Hepatic stellate cell (primary cell): ENCODE data around the gene IST1.
"Not testable (repeated sequence)": the region's sequence is repeated elsewhere in the genome, so short reads cannot be mapped to it uniquely, and the experiment has no call there.

Source experiments
- DNase-seq: peaks from one replicate; pipeline ENCODE4 v3.0.0; 2011; ENCODE audit warnings: low spot score

The IST1 gene

GRCh38 chr16:71882505-71883167 lies 12.7 kb upstream of the IST1 start:
- DNase-seq = peak; percentile 73

DNA sequence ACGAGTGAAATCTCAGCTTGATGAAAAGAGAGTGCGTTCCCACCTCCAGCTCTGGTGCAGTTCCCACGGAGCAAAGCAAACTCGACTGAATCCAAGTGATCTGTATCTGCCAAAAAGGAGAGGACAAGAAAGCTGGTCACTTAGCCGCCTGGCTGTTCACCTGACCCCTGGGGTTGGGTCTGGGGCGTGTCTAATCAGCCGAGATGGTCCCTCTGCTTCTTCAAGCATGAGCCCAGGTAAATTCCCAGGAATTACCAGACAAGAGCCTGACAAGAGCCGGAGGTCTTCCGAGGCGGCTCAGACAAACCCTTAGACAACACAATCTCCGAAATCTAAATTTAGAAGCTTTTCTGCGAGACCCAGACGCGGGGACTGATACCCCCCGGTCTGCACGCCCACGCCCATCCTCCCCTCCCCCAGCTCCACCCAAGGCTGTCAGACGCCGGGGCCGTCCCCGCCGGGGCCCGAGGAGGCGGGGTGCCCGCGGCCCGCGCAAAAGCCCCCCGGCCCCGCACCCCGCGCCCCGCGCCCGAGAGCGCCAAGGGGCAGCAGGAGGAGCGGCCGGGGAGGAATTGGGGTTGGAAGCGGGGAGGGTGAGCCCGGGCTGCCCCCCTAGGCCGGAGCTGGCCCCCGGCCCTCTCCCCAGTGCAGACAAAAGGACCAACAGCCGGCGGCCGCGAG lies 12.0 kb upstream of the IST1 start:
- DNase-seq = no peak

DNA sequence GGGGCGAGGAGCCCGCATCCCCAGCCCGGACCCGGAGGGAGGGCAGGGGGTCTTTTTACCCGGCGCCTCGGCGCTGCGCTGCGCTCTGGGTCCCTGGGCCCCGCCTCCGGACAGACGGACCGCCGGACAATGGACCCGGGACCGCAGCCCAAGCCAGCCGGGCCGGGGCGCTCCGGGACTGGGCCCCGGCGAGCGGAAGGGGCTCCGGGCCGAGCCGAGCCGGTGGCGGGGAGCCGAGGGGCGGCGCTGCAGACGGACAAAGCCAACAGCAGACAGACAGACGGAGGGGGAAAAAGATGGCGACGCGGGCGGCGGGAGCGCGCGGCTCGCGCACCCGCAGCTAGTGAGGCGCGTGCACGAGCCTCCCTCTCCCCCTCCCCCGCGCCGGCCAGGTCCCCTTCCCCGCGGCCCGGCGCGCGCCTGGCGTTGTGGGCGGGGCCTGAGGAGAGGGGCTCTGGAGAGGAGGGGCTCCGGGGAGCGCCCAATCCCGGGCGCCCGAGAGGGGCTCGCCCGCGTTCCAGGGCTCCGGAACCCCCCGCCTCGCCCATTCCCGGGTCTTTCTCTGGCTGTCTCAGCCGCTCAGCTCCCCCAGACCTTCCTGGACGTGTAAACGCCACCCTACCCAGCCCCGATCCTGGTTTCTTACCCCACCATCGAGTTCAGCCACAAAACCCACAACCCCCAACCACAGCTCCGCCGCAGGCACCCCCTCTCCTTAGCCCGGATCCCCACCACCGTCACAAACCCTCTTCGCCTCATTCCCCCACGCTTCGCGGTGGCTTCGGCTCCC lies 11.3 kb upstream of the IST1 start, which contains the start of gene ZNF821:
Gene ZNF821 (minus strand): TSS at position 334 of the 790 bp plus-strand sequence. CDS start 4,236 bp downstream, outside the sequence.
- DNase-seq = peak; percentile 94

- DNase-seq = no peak
Observed at GRCh38 chr16:71885261-71885650, 10.1 kb upstream of the IST1 start.

DNA sequence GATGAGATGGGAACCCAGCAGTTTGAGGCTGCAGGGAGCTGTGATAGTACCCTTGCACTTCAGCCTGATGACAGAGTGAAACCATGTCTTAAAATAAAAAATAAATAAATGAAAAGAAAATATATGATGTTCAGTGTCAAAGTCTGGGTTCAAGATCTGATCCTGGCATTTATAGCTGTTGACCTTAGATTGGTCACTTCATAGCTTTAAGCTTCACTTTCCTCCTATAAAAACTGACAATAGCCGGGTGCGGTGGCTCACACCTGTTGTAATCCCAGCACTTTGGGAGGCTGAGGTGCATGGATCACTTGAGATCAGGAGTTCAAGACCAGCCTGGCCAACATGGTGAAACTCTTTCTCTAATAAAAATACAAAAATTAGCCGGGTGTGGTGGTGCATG lies 6.2 kb upstream of the IST1 start:
- DNase-seq = no peak

GRCh38 chr16:71893888-71894228 lies 1.5 kb upstream of the IST1 start:
- no peak for DNase-seq

GRCh38 chr16:71894229-71894920 lies 956 bp upstream of the IST1 start:
- peak; percentile 33 for DNase-seq

DNA sequence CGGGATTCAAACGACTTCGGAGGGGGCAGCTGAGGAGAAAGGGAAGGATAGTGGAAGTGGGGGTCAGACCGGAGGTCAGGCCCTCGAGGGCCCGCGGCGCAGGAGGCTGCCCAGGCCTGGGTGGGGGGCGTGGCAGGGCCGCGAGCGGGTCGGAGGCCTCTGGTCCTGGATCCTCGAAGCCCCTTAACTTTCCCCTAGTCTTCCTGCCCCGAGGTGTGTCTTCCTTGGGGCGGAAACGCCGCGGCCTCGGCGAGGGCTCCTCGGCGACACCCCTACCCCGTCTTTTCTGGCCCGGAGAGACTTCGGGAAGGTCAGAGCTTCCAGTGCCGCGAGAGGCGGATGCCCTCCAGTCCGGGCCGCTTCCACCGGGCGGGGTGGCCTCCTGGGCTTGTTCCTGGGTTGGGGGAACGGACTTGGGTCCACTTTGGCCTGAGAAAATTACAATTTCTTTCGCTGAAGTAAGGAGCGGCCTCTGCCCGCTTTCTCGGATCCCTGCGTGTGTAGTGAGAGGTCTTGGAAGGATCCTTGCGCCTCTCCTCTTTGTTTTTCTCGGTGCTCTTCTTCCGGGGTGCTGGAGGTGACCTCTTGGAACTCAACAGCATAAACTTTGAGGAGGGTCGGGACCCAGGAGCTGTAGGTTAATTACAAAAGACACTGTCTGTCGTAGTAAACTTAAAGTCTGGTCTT lies 491 bp downstream of the IST1 start:
- peak; percentile 61 for DNase-seq

DNA sequence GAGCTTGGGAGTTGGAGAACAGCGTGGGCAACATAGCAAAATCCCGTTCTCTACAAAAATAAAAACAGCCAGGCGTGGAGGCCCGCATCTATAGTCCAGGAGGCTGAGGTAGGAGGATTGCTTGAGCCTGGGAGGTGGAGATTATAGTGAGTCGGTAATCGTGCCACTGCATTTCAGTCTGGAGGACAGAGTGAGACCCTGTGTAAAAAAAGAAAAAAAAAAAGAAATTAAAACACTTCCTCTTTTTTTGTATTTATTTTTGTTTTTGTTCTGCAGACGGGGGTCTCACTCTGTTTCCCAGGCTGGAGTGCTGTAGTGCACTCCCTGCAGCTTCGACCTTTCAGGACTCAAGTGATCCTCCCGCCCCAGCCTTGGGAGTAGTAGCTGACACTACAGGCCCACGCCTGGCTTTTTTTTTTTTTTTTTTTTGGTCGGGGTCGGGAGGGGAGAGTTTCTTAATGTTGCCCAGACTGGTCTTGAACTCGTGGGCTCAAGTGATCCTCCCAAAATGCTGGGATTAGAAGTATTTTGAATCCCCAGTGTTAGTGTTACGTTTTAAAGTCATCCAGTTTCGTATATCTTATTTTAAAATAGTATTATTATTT lies 1.5 kb downstream of the IST1 start:
- no peak for DNase-seq

GRCh38 chr16:71899171-71899570 lies 3.8 kb downstream of the IST1 start:
- no peak for DNase-seq

GRCh38 chr16:71902656-71903365 lies 7.5 kb downstream of the IST1 start:
- no peak for DNase-seq

DNA sequence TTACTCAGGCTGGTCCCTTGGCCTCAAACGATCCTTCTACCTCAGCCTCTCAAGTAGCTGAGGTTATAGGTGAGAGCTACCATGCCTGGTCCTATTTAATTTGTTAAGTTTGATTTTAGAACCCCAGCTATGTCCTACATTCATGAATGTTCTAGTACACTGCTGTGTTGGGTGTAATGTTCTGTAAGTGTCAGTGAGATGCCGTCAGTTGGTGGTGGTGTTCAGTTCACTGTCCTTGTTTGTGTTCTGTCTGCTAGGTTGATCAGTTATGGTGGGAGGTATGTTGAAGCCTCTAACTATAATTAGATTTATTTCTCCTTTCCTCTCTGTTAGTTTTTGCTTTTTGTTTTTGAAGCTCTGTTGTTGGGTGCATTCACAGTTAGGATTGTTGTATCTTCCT lies 8.3 kb downstream of the IST1 start:
- DNase-seq = no peak

- no peak for DNase-seq
Observed at GRCh38 chr16:71904239-71904638, 8.9 kb downstream of the IST1 start.

GRCh38 chr16:71905765-71906164 lies 10.4 kb downstream of the IST1 start:
- DNase-seq = not testable (repeated sequence)

- DNase-seq = no peak
Observed at GRCh38 chr16:71911121-71911520, 15.8 kb downstream of the IST1 start.

- DNase-seq = no peak
Observed at GRCh38 chr16:71912534-71913275, 17.4 kb downstream of the IST1 start.

GRCh38 chr16:71914802-71915201 lies 19.5 kb downstream of the IST1 start:
- no peak for DNase-seq

DNA sequence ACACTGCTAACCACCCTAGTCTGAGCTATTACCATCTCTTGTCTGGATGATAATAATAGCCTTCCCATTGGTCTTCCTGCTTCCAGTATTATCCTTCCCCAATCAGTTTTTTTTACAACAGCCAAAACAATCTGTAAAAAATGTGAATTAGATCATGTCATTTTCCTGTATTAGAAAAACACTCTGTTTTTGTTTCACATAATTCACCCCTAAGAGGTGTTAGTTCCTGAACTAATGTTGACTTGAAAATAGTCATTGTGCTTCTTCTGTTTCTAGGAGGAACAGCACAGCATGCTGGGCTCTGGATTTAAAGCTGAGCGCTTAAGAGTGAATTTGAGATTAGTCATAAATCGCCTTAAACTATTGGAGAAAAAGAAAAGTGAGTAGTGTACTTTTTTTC lies 20.0 kb downstream of the IST1 start:
- DNase-seq = no peak

- DNase-seq = no peak
Observed at GRCh38 chr16:71916397-71916920, 21.1 kb downstream of the IST1 start.

GRCh38 chr16:71917900-71918299 lies 22.6 kb downstream of the IST1 start:
- peak; percentile 19 for DNase-seq
